AG10803 (cell line): ENCODE results near the gene CDC73.

Source experiments
- DNase-seq: peaks from one replicate; pipeline ENCODE4 v3.0.0; 2010; ENCODE audit warnings: low read depth
- H3K4me3 ChIP-seq: 2 replicates; pipeline ENCODE4 v1.5.1; 2011; ENCODE audit warnings: mild to moderate bottlenecking, low read length, control low read depth
- TF ChIP-seq, protein P1 (sequence below): conservative IDR thresholded peaks from 2 replicates; pipeline ENCODE4 v1.5.1; 2011; ENCODE audit warnings: mild to moderate bottlenecking, low read length, control low read depth, inconsistent platforms

CDC73 gene

DNA sequence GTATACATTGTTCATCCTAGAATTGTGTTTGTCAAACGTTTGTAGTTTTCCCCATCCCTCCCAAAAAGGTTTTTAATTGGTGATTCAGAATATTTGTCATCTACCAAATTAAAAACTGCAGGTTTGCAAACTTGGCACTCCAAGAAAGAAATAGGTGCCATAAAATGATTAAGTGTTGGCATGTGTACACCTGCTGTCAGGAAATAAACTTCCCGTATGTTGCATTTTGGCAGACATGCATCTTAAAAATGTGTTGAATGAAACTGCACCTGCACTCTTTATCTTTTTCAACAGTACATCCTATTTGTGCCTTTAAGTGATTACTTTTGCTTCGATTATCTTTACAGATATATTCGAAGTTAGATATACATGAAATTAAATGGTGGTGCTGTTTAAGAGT is 57.3 kb downstream of the CDC73 start:
- no peak for DNase-seq
- H3K4me3 ChIP-seq = no peak overlapping the region
- TF ChIP-seq, protein P1, sequence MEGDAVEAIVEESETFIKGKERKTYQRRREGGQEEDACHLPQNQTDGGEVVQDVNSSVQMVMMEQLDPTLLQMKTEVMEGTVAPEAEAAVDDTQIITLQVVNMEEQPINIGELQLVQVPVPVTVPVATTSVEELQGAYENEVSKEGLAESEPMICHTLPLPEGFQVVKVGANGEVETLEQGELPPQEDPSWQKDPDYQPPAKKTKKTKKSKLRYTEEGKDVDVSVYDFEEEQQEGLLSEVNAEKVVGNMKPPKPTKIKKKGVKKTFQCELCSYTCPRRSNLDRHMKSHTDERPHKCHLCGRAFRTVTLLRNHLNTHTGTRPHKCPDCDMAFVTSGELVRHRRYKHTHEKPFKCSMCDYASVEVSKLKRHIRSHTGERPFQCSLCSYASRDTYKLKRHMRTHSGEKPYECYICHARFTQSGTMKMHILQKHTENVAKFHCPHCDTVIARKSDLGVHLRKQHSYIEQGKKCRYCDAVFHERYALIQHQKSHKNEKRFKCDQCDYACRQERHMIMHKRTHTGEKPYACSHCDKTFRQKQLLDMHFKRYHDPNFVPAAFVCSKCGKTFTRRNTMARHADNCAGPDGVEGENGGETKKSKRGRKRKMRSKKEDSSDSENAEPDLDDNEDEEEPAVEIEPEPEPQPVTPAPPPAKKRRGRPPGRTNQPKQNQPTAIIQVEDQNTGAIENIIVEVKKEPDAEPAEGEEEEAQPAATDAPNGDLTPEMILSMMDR = no peak

DNA sequence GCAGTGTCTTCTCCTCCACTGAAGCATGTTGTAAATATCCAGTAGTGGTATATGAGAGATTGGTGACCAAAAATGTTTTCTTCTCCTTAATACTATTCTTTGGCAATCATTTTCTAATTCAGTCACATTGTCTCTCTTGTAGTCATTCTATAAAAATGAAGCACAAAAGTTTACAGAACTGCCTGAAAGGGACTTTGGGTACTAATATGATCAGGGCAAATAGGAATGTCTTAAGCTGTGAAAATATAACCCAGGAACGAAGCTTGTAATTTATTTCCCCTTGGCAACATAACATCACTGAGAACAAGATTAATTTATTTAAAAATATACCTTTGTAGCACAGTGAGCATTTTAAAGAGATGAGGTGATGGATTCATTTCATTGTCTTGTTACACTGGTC is 59.7 kb downstream of the CDC73 start:
- H3K4me3 ChIP-seq = no peak overlapping the region
- DNase-seq = peak; percentile 17

DNA sequence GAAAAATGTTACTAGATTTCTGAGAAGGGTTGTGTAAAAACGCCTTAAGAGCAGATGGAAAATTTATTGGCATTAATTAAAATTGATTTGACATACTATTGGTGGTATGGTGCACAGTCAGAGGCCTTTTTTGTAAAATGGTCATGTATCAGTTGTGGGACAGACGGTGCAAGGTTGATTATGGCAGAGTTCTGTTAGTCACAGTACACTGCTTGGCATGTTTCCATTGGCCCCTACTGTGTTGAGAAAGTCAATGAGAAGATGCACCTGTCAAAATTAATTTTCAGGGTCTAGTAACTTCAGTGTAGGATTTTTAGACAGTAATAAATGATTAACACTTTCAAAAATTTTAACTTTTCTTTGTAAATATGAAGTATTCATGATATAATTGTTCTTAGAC is 60.2 kb downstream of the CDC73 start:
- TF ChIP-seq, protein P1 = no peak
- DNase-seq = no peak
- no peak overlapping the region for H3K4me3 ChIP-seq

More for the DNA sequence above, 59.7 kb downstream of the CDC73 start:
- TF ChIP-seq, protein P1 = no peak

- TF ChIP-seq, protein P1 = peak; percentile 95
- H3K4me3 ChIP-seq = peak overlapping the region; percentile 66
- DNase-seq = peak; percentile 61
Observed at GRCh38 chr1:193183019-193183627, 61.3 kb downstream of the CDC73 start.

DNA sequence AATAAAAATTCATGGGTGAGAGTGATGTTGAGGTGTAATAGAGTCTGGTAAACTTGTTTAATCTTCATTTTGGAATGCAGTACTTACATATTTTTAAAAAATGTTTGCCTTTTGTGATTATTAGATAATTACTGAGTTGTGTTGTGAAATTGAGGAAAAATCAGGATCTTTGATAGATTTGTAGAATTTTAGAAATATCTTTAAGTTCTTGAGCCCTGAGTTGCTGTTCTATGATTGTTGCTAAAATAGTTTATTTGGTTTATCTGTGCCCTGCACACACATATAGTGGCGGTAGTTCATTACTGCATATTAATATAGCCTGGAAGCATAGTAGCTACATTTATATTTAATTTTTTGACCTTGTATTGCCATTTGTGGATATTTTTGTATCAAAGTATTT is 62.9 kb downstream of the CDC73 start:
- TF ChIP-seq, protein P1 = no peak
- peak overlapping the region; percentile 66 for H3K4me3 ChIP-seq
- no peak for DNase-seq

DNA sequence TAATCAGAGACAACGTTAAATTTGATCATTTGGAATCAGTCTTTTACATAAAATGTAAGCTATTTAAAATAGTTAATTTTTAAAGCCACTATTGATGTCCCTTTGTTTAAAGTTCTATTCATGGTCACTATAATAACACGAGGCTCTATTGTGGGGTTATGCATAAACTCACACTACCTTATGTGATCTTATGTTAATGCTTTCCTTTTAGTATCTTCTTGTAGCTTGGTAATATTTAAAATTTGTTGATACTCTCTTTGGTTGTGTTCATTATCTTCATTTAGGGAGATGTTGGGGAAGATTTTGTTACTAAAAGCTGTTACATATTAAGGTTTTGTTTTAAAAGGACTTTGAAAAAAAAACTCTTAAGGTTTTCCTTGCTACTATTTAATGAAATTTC is 63.4 kb downstream of the CDC73 start:
- H3K4me3 ChIP-seq = peak overlapping the region; percentile 66
- TF ChIP-seq, protein P1 = no peak
- DNase-seq = no peak

- DNase-seq = peak; percentile 47
- TF ChIP-seq, protein P1 = no peak
- peak within 1 kb of the TSS; percentile 66 for H3K4me3 ChIP-seq
Observed at GRCh38 chr1:193185901-193186731, 64.3 kb downstream of the CDC73 start, which contains the start of gene B3GALT2. B3GALT2 (minus strand) TSS chr1:193186613; CDS start chr1:193181562, 5,051 bp downstream.
